Ascending aorta (tissue), 2 donors: ENCODE data around the gene BICRAL. TPM values are rescaled to one million over a fixed set of nuclear protein-coding genes. Genes with fewer than 3 reads are reported as not detected.

Experiments used
- DNase-seq, 2 donors: peaks; one replicate each; pipeline ENCODE4 v3.0.0-alpha.2; 2019; ENCODE audit warnings: low spot score in 2 of 2
- H3K27ac ChIP-seq, 2 donors: fragments of 200-600 bp; sonication (generic); one replicate each; pipeline ENCODE4 v1.5.1; 2016 to 2017; ENCODE audit warnings: mild to moderate bottlenecking in 1 of 2
- H3K27me3 ChIP-seq: fragments of 200-600 bp; sonication (generic); one replicate; pipeline ENCODE4 v1.5.1; 2017
- H3K36me3 ChIP-seq, 2 donors: fragments of 200-600 bp; sonication (generic); one replicate each; pipeline ENCODE4 v1.5.1; 2016
- H3K4me1 ChIP-seq, 2 donors: fragments of 200-600 bp; sonication (generic); one replicate each; pipeline ENCODE4 v1.5.1; 2016 to 2017; ENCODE audit warnings: mild to moderate bottlenecking in 1 of 2
- H3K4me3 ChIP-seq, 2 donors: fragments of 200-600 bp; sonication (generic); one replicate each; pipeline ENCODE4 v1.5.1; 2016 to 2017; ENCODE audit warnings: mild to moderate bottlenecking in 1 of 2
- H3K9me3 ChIP-seq, 2 donors: fragments of 200-600 bp; sonication (generic); one replicate each; pipeline ENCODE4 v1.5.1; 2016
- intact Hi-C: fragments of 100-400 bp; cut with DNase I; formaldehyde crosslinking; loops from one replicate; pipeline ENCODE4 v1.15.1; 2023
- total RNA-seq: library from RNA; depleted of rRNA; stranded (reverse); fragments of >200 nt; gene quantifications from one replicate; pipeline ENCODE4 v1.1.0, GENCODE V29; 2016
- TF ChIP-seq, protein P1 (sequence below), 3 experiments: fragments of 200-600 bp in 2 of 3; fragments of 450-650 bp in 1 of 3; sonication (generic) in 2 of 3; IDR thresholded peaks; one replicate each; pipeline ENCODE4 v1.5.1; 2016 to 2019; ENCODE audit warnings: antibody characterized with exemption in 3 of 3, mild to moderate bottlenecking in 1 of 3, moderate library complexity in 1 of 3

BICRAL gene
- total RNA-seq, 1 donor from 2014 or later: 9.7 TPM

GRCh38 chr6:42761287-42762067, 20.4 kb upstream of the BICRAL start:
- H3K4me1 ChIP-seq: no peaks in the 10 kb centered on the region
- DNase-seq: no peak
- TF ChIP-seq, protein P1, sequence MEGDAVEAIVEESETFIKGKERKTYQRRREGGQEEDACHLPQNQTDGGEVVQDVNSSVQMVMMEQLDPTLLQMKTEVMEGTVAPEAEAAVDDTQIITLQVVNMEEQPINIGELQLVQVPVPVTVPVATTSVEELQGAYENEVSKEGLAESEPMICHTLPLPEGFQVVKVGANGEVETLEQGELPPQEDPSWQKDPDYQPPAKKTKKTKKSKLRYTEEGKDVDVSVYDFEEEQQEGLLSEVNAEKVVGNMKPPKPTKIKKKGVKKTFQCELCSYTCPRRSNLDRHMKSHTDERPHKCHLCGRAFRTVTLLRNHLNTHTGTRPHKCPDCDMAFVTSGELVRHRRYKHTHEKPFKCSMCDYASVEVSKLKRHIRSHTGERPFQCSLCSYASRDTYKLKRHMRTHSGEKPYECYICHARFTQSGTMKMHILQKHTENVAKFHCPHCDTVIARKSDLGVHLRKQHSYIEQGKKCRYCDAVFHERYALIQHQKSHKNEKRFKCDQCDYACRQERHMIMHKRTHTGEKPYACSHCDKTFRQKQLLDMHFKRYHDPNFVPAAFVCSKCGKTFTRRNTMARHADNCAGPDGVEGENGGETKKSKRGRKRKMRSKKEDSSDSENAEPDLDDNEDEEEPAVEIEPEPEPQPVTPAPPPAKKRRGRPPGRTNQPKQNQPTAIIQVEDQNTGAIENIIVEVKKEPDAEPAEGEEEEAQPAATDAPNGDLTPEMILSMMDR (IDR thresholded peaks at IDR 0.05): no peak
- no peaks in the 10 kb centered on the region for H3K9me3 ChIP-seq
- no peaks in the 10 kb centered on the region for H3K27me3 ChIP-seq
- intact Hi-C loops: no loop called here
- H3K27ac ChIP-seq: no peak overlapping the region
- peaks cover 12 to 23% of the 10 kb centered on the region in 2 donors for H3K36me3 ChIP-seq
- no peak overlapping the region for H3K4me3 ChIP-seq

GRCh38 chr6:42762426-42762859, 19.4 kb upstream of the BICRAL start:
- Histone ChIP-seq H3K4me1 (no peaks in the 10 kb centered on the region), H3K4me3 (no peak overlapping the region), H3K27ac (no peak overlapping the region), H3K27me3 (no peaks in the 10 kb centered on the region), H3K9me3 (no peaks in the 10 kb centered on the region), H3K36me3 (peaks cover 12 to 23% of the 10 kb centered on the region in 2 donors)
- intact Hi-C loops: no loop called here
- TF ChIP-seq, protein P1 (IDR thresholded peaks at IDR 0.05): no peak
- DNase-seq: no peak

- Histone ChIP-seq H3K4me3 (no peak overlapping the region), H3K27me3 (no peaks in the 10 kb centered on the region), H3K36me3 (peaks cover 12 to 21% of the 10 kb centered on the region in 2 donors), H3K4me1 (no peaks in the 10 kb centered on the region), H3K9me3 (no peaks in the 10 kb centered on the region), H3K27ac (no peak overlapping the region)
- TF ChIP-seq, protein P1 (IDR thresholded peaks at IDR 0.05): no peak
- DNase-seq: no peak
- intact Hi-C loops: no loop called here
Measured at GRCh38 chr6:42762950-42763349, 18.9 kb upstream of the BICRAL start.

DNA sequence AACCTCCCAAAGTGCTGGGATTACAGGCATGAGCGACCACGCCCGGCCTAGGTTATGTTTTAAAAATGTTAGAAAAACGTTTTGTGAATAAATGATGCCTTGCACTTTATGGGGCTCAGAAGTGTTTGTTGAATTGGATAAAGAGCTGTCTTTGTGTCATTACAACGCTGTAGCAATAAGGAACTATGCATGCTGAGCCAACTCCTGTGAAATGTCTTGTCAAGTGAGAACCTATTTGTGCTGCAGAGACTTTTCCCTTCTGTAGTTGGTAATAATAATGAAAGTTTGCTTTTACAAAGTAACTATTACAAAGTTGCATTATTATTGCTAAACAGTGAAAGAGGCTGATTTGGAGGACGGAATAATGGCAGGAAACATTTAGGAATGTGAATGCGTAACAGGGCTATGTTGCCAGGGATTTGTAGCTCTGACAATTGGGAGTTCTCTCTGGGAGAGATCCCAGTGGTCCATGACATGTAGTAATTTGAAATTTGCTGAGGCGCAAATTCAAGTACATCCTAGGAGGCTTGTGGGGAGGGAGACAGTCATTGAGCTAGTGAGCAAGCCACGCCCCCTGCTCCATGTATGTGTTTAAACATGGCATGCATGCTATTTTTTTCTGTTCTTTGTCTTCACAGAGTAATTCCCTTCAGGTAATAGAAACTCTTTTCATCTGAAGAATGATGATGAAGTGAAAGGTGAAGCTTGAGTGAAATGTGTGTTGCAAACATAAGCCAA, 16.8 kb upstream of the BICRAL start:
- TF ChIP-seq, protein P1 (IDR thresholded peaks at IDR 0.05): no peak
- Histone ChIP-seq H3K36me3 (peaks cover 2 to 4% of the 10 kb centered on the region in 2 donors), H3K9me3 (no peaks in the 10 kb centered on the region), H3K27me3 (no peaks in the 10 kb centered on the region), H3K4me3 (no peak overlapping the region), H3K27ac (no peak overlapping the region), H3K4me1 (no peaks in the 10 kb centered on the region)
- intact Hi-C loops: no loop called here
- no peak for DNase-seq

GRCh38 chr6:42766163-42766670, 15.6 kb upstream of the BICRAL start:
- Histone ChIP-seq H3K36me3 (peaks cover 1 to 3% of the 10 kb centered on the region in 2 donors), H3K4me3 (no peak overlapping the region), H3K27me3 (no peaks in the 10 kb centered on the region), H3K4me1 (peaks cover 0 to 5% of the 10 kb centered on the region in 2 donors), H3K27ac (no peak overlapping the region), H3K9me3 (no peaks in the 10 kb centered on the region)
- no peak for DNase-seq
- TF ChIP-seq, protein P1 (IDR thresholded peaks at IDR 0.05): no peak
- intact Hi-C loops: no loop called here
